Peyer's patch (tissue), 4 donors: ENCODE data around the gene HBA2.

Experiments
- POLR2A ChIP-seq, 2 donors: fragments of 450-650 bp; IDR thresholded peaks; one replicate each; pipeline ENCODE4 v1.5.1; 2017; ENCODE audit warnings: antibody characterized with exemption in 2 of 2, mild to moderate bottlenecking in 2 of 2, moderate library complexity in 2 of 2
- TF ChIP-seq, protein P1 (sequence below), 6 experiments: fragments of 450-650 bp in 4 of 6; fragments of 200-600 bp in 2 of 6; sonication (generic) in 1 of 6; IDR thresholded peaks; one replicate each; pipeline ENCODE4 v1.5.1; 2017 to 2019; ENCODE audit warnings: antibody characterized with exemption in 6 of 6, mild to moderate bottlenecking in 3 of 6, moderate library complexity in 1 of 6

DNA sequence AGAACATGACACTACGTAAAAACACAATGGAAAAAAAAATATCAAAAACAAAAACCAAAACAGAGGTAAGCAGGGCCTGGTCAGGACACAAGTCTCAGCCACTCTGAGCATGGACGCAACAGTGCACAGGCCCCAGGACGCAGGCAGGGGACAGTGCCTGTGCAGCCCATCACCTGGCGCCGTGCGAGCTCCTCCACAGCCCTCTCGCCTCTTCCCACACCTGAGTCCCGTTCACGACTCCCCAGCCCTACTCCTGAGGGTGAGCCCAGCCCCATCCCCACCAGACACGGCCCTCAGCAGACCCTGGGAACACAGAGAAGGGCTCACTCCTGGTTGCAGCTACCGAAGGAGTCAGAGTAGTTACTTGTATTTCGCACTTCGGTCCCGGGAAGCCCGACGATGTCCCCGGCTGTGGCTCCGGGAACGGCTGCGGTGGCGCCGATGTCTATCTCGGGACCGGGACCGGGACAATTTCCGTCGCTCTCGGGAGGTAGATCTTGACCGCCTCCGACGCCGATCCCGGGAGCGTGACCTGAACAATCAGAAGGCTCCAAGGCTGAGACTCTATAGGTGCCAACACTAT lies 17.0 kb downstream of the HBA2 start:
- TF ChIP-seq, protein P1, sequence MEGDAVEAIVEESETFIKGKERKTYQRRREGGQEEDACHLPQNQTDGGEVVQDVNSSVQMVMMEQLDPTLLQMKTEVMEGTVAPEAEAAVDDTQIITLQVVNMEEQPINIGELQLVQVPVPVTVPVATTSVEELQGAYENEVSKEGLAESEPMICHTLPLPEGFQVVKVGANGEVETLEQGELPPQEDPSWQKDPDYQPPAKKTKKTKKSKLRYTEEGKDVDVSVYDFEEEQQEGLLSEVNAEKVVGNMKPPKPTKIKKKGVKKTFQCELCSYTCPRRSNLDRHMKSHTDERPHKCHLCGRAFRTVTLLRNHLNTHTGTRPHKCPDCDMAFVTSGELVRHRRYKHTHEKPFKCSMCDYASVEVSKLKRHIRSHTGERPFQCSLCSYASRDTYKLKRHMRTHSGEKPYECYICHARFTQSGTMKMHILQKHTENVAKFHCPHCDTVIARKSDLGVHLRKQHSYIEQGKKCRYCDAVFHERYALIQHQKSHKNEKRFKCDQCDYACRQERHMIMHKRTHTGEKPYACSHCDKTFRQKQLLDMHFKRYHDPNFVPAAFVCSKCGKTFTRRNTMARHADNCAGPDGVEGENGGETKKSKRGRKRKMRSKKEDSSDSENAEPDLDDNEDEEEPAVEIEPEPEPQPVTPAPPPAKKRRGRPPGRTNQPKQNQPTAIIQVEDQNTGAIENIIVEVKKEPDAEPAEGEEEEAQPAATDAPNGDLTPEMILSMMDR (IDR thresholded peaks at IDR 0.05): no peak
- TF ChIP-seq POLR2A (IDR thresholded peaks at IDR 0.05): no peak
